ENCODE data around the gene MAP3K5.

Gene MAP3K5

GRCh38 chr6:136747507-136747906, 44.8 kb downstream of the MAP3K5 start:
- no peak for DNase-seq (ENCODE audit: low spot score)

- no peak for DNase-seq (ENCODE audit: low spot score)
Observed at GRCh38 chr6:136745300-136745699, 47.0 kb downstream of the MAP3K5 start.

- DNase-seq (ENCODE audit: low spot score): no peak
Observed at GRCh38 chr6:136744889-136745288, 47.4 kb downstream of the MAP3K5 start.

GRCh38 chr6:136742125-136742524, 50.2 kb downstream of the MAP3K5 start:
- DNase-seq (ENCODE audit: low spot score): no peak

- DNase-seq (ENCODE audit: low spot score): no peak
Observed at GRCh38 chr6:136740050-136740974, 52.0 kb downstream of the MAP3K5 start.

GRCh38 chr6:136739501-136739900, 52.8 kb downstream of the MAP3K5 start:
- DNase-seq (ENCODE audit: low spot score): no peak

GRCh38 chr6:136739071-136739470, 53.2 kb downstream of the MAP3K5 start:
- no peak for DNase-seq (ENCODE audit: low spot score)

GRCh38 chr6:136738692-136739057, 53.6 kb downstream of the MAP3K5 start:
- no peak for DNase-seq (ENCODE audit: low spot score)

GRCh38 chr6:136737871-136738691, 54.2 kb downstream of the MAP3K5 start:
- no peak for DNase-seq (ENCODE audit: low spot score)

GRCh38 chr6:136737374-136737844, 54.9 kb downstream of the MAP3K5 start:
- DNase-seq (ENCODE audit: low spot score): no peak

GRCh38 chr6:136736281-136736960, 55.9 kb downstream of the MAP3K5 start:
- DNase-seq (ENCODE audit: low spot score): no peak

GRCh38 chr6:136734977-136735376, 57.3 kb downstream of the MAP3K5 start:
- DNase-seq (ENCODE audit: low spot score): no peak

- no peak for DNase-seq (ENCODE audit: low spot score)
Observed at GRCh38 chr6:136732889-136733288, 59.4 kb downstream of the MAP3K5 start.

GRCh38 chr6:136729832-136730231, 62.4 kb downstream of the MAP3K5 start:
- DNase-seq (ENCODE audit: low spot score): no peak

- DNase-seq (ENCODE audit: low spot score): no peak
Observed at GRCh38 chr6:136728976-136729515, 63.2 kb downstream of the MAP3K5 start.

- DNase-seq (ENCODE audit: low spot score): no peak
Observed at GRCh38 chr6:136728033-136728939, 64.0 kb downstream of the MAP3K5 start.

- DNase-seq (ENCODE audit: low spot score): no peak
Observed at GRCh38 chr6:136726837-136727557, 65.3 kb downstream of the MAP3K5 start.

GRCh38 chr6:136725124-136725523, 67.2 kb downstream of the MAP3K5 start:
- DNase-seq (ENCODE audit: low spot score): no peak

- DNase-seq (ENCODE audit: low spot score): peak; percentile 62
Observed at GRCh38 chr6:136723780-136724179, 68.5 kb downstream of the MAP3K5 start.

GRCh38 chr6:136721467-136721866, 70.8 kb downstream of the MAP3K5 start:
- no peak for DNase-seq (ENCODE audit: low spot score)
